GM10248 (cell line): ENCODE data around the gene TAB2.

Experiments
- CTCF ChIA-PET: fragments of 300-600 bp; sonication (Branson Sonifier 250); formaldehyde crosslinking; extraction: SDS; loops from one replicate; lab custom pipeline; 2021; ENCODE audit warnings: antibody characterized with exemption; lab: Yijun Ruan, JAX
- POLR2A ChIA-PET: fragments of 350-650 bp; sonication (Branson Sonifier 250); formaldehyde crosslinking; extraction: SDS; loops from one replicate; lab custom pipeline; 2020; ENCODE audit warnings: antibody characterized with exemption; lab: Yijun Ruan, JAX
- DNase-seq: peaks from one replicate; pipeline ENCODE4 v3.0.0; 2012; ENCODE audit errors: extremely low spot score
- CTCF ChIP-seq: IDR thresholded peaks from 2 replicates; pipeline ENCODE4 v1.5.1; 2012; ENCODE audit warnings: mild to moderate bottlenecking, low read depth; ENCODE audit errors: extremely low read depth, missing control alignments, control extremely low read depth

Gene TAB2

GRCh38 chr6:149275621-149276020 is 41.9 kb upstream of the TAB2 start:
- TF ChIP-seq CTCF = no peak
- ChIA-PET POLR2A (interaction anchor here (0.7 kb wide), 1 partner anchor 9 kb away, joined by 3 read pairs; no protein-coding TSS in a partner anchor), CTCF (interaction anchor here (1.5 kb wide), 1 partner anchor 81 kb away, joined by 4 read pairs; no protein-coding TSS in a partner anchor)
- no peak for DNase-seq

DNA sequence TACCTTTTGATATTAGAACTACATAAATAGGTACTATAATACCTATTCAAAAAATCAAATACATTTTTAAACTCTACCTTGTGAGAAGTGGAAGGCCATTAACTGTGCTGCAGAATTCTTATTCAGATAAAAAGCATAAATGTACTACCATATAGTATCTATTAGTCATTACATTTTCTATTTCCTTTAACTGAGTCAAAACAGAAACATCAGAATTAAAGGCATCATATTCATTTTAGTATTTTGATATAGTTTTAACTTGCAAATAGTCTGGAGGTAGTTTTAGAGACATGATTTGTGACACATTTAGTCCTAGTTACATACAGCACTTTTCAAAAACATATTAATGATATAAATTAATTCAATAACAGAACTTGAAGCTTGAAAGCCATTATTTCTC is 39.9 kb upstream of the TAB2 start:
- POLR2A ChIA-PET = no interaction called here
- TF ChIP-seq CTCF = no peak
- no peak for DNase-seq
- CTCF ChIA-PET = interaction anchor here (1.3 to 1.8 kb wide), 3 partner anchors 9 to 16 kb away, joined by 4 to 8 read pairs (median 4); no protein-coding TSS in a partner anchor

DNA sequence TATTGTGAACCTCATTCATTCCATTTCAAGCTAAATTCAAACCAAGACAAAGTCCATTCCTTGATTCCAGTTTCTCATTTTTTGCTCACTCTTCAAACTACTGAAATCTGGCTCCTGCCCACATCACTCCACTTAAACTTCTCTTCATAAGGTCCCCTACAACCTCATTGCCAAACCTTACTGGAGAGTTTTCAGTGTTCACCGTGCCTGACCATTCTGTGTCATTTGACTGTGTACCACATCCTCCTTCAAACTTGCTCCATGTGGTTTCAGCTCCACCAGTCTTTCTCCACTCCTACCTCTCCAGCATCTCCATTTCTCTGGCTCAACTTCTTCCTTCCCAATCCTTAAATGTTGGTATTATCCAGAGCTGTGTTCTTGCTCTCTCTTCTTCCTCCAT is 38.5 kb upstream of the TAB2 start:
- no peak for DNase-seq
- ChIA-PET POLR2A (no interaction called here), CTCF (interaction anchor here (2.3 to 4.4 kb wide), 2 partner anchors 8 to 21 kb away, joined by 11 to 18 read pairs; no protein-coding TSS in a partner anchor)
- no peak for TF ChIP-seq CTCF

- DNase-seq = no peak
- no peak for TF ChIP-seq CTCF
- ChIA-PET POLR2A (no interaction called here), CTCF (interaction anchor here (1.5 kb wide), 1 partner anchor 14 kb away, joined by 4 read pairs; no protein-coding TSS in a partner anchor)
Observed at GRCh38 chr6:149284904-149285303, 32.6 kb upstream of the TAB2 start.

GRCh38 chr6:149285626-149286025 is 31.9 kb upstream of the TAB2 start:
- no peak for DNase-seq
- TF ChIP-seq CTCF = no peak
- POLR2A ChIA-PET = no interaction called here
- CTCF ChIA-PET = interaction anchor here (1.5 kb wide), 1 partner anchor 15 kb away, joined by 4 read pairs; no protein-coding TSS in a partner anchor

DNA sequence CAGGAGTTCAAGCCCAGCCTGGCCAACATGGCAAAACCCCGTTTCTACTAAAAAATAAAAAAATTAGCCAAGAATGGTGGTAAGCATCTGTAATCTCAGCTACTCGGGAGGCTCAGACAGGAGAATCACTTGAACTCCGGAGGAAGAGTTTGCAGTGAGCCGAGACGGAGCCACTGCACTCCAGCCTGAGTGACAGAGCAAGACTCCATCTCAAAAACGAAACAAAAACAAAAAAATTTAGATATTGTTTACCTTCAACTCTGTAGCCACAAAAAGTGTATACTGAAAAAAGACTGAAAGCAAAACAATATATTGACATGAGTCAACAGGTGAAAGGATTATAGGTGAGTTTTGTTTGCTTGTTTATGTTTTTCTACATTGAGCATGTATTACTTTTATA is 30.6 kb upstream of the TAB2 start:
- no peak for DNase-seq
- no peak for TF ChIP-seq CTCF
- ChIA-PET CTCF (interaction anchor here (1.1 to 3.2 kb wide), 3 partner anchors 9 to 20 kb away, joined by 4 to 12 read pairs (median 4); no protein-coding TSS in a partner anchor), POLR2A (no interaction called here)
